Measurements from ENCODE around the gene PCYT2.

Gene PCYT2

DNA sequence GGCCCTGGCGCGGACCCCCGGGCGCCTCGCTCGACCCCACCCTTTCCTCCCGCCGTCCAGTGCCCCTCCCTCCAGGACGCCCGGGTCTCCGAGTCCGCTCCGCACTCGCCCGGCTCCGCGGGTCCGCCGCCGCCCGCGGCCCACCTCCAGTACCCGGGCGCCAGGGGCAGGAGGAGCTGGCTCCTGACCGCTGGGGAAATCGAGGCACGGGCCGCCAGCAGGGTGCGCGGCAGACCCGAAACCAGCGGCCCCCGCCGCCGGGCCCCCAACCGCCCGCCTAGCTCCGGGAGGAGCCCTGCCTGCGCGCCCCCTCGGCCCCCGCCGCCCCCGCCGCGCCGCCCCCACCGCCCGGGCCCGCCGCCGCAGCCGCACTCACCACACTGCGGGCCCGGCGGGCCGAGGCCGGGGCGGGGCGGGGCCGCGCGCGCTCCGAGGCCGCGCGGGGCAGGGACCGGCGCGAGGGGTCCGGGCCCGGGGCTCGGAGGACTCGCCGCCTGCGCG is 16.0 kb upstream of the PCYT2 start:
- Histone ChIP-seq H3K9me3 (no peaks in the 10 kb centered on the region), H3K27me3 (ENCODE audit: low read depth) (no peaks in the 10 kb centered on the region), H3K4me3 (peak overlapping the region; percentile 56), H3K36me3 (replicated peaks) (peaks cover 7% of the 10 kb centered on the region), H3K4me1 (peaks cover 11% of the 10 kb centered on the region; the same call in 1 of the 2 replicates)
- no peak for DNase-seq (ENCODE audit: low spot score in 2 of 2)
- in situ Hi-C loops (cut with MboI; ENCODE audit: low sequenced_read_pairs) = loop anchor here (5.0 kb wide), 1 partner anchor 95 kb away; the partner anchor contains the start of genes CENPX and LRRC45

GRCh38 chr17:81926451-81927151 is 15.4 kb upstream of the PCYT2 start:
- Histone ChIP-seq H3K4me3 (peak overlapping the region; percentile 56), H3K27me3 (ENCODE audit: low read depth) (no peaks in the 10 kb centered on the region), H3K4me1 (peaks cover 11% of the 10 kb centered on the region; the same call in 1 of the 2 replicates), H3K9me3 (no peaks in the 10 kb centered on the region), H3K36me3 (replicated peaks) (peaks cover 9% of the 10 kb centered on the region)
- in situ Hi-C loops (cut with MboI; ENCODE audit: low sequenced_read_pairs) = loop anchor here (5.0 kb wide), 1 partner anchor 96 kb away; the partner anchor contains the start of genes CENPX and LRRC45
- peak; percentile 49 to 76 for DNase-seq (ENCODE audit: low spot score in 2 of 2)

- Histone ChIP-seq H3K4me1 (peaks cover 11% of the 10 kb centered on the region; the same call in 1 of the 2 replicates), H3K36me3 (replicated peaks) (peaks cover 11% of the 10 kb centered on the region), H3K4me3 (peak overlapping the region; percentile 56), H3K27me3 (ENCODE audit: low read depth) (no peaks in the 10 kb centered on the region), H3K9me3 (no peaks in the 10 kb centered on the region)
- in situ Hi-C loops (cut with MboI; ENCODE audit: low sequenced_read_pairs) = loop anchor here (5.0 kb wide), 1 partner anchor 96 kb away; the partner anchor contains the start of genes CENPX and LRRC45
- DNase-seq (ENCODE audit: low spot score in 2 of 2) = no peak
These were observed 14.8 kb upstream of the PCYT2 start for GRCh38 chr17:81925860-81926450.

GRCh38 chr17:81924557-81925532 is 13.6 kb upstream of the PCYT2 start:
- DNase-seq (ENCODE audit: low spot score in 2 of 2) = no peak
- no peak overlapping the region for H3K4me3 ChIP-seq
- peaks cover 13% of the 10 kb centered on the region for H3K36me3 ChIP-seq (replicated peaks)
- no peaks in the 10 kb centered on the region for H3K27me3 ChIP-seq (ENCODE audit: low read depth)
- H3K9me3 ChIP-seq = no peaks in the 10 kb centered on the region
- in situ Hi-C loops (cut with MboI; ENCODE audit: low sequenced_read_pairs) = loop anchor here (5.0 kb wide), 1 partner anchor 97 kb away; the partner anchor contains the start of genes CENPX and LRRC45
- H3K4me1 ChIP-seq = peaks cover 11% of the 10 kb centered on the region; the same call in 1 of the 2 replicates

GRCh38 chr17:81923302-81924260 is 12.4 kb upstream of the PCYT2 start:
- Histone ChIP-seq H3K4me1 (peaks cover 11% of the 10 kb centered on the region; the same call in 1 of the 2 replicates), H3K4me3 (peak overlapping the region; percentile 12)
- in situ Hi-C loops (cut with MboI; ENCODE audit: low sequenced_read_pairs) = no loop called here

GRCh38 chr17:81922566-81923301 is 11.5 kb upstream of the PCYT2 start:
- Histone ChIP-seq H3K4me1 (peaks cover 11% of the 10 kb centered on the region; the same call in 1 of the 2 replicates), H3K36me3 (replicated peaks) (peaks cover 18% of the 10 kb centered on the region), H3K4me3 (no peak overlapping the region), H3K27me3 (ENCODE audit: low read depth) (no peaks in the 10 kb centered on the region), H3K9me3 (no peaks in the 10 kb centered on the region)
- DNase-seq (ENCODE audit: low spot score in 2 of 2) = no peak
- in situ Hi-C loops (cut with MboI; ENCODE audit: low sequenced_read_pairs) = no loop called here

More at GRCh38 chr17:81923302-81924260, 12.4 kb upstream of the PCYT2 start:
- DNase-seq (ENCODE audit: low spot score in 2 of 2) = peak in 1 of 2 experiments; percentile 59
- H3K9me3 ChIP-seq = no peaks in the 10 kb centered on the region
- no peaks in the 10 kb centered on the region for H3K27me3 ChIP-seq (ENCODE audit: low read depth)
- peaks cover 18% of the 10 kb centered on the region for H3K36me3 ChIP-seq (replicated peaks)

- Histone ChIP-seq H3K27me3 (ENCODE audit: low read depth) (no peaks in the 10 kb centered on the region), H3K4me3 (no peak overlapping the region)
- in situ Hi-C loops (cut with MboI; ENCODE audit: low sequenced_read_pairs) = no loop called here
These were observed 10.9 kb upstream of the PCYT2 start for GRCh38 chr17:81921996-81922565.

GRCh38 chr17:81921537-81921862 is 10.3 kb upstream of the PCYT2 start:
- H3K4me3 ChIP-seq = no peak overlapping the region
- peaks cover 18% of the 10 kb centered on the region for H3K4me1 ChIP-seq
- no peak for DNase-seq (ENCODE audit: low spot score in 2 of 2)
- H3K9me3 ChIP-seq = no peaks in the 10 kb centered on the region
- in situ Hi-C loops (cut with MboI; ENCODE audit: low sequenced_read_pairs) = no loop called here
- H3K36me3 ChIP-seq (replicated peaks) = peaks cover 23% of the 10 kb centered on the region
- H3K27me3 ChIP-seq (ENCODE audit: low read depth) = no peaks in the 10 kb centered on the region

More at GRCh38 chr17:81921996-81922565, 10.9 kb upstream of the PCYT2 start:
- peaks cover 20% of the 10 kb centered on the region for H3K36me3 ChIP-seq (replicated peaks)
- no peaks in the 10 kb centered on the region for H3K9me3 ChIP-seq
- peaks cover 13% of the 10 kb centered on the region for H3K4me1 ChIP-seq
- DNase-seq (ENCODE audit: low spot score in 2 of 2) = no peak

DNA sequence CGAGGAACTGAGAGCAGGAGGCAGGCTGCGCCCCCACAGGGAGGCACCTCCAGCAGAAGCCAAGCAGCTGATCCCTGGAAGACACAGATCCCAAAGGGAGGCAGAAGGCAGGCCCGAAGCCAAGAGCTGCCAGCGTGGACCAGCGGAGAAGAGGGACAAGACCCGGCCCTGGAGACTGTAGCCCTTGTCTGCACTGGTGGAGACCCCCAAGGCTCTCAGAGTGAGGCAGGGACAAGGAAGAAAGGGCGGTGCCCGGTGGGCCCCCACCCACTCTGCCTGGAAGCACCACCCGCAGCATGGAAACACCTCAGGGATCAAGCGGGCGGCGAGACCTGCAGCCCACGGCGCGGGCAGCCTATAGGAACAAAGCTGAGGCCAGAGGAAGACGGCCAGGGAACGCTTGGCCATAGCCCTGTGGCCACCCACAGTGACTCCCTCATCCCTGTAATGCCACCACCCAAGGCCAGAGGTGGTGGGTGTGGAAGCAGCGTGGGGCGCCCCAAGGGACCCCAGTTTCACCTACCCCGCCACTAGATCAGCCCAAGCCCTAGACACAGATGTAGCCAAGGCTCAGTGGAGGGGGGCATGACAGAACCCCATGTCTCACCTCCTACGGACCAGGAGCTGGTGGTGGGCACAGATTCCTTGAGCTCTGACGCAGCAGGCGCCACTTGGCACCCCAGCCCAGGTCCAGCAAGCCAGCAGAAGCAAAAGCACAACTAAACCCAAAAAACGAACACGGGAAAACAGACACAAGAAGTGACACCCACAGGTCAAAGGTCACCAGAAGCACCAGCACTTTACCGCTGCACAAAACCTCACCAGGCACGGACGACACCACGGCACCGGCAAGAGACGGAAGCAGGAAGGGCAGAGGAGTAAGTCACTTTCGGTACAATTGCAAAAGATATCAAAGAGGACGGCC is 9.7 kb upstream of the PCYT2 start:
- Histone ChIP-seq H3K4me3 (no peak overlapping the region), H3K36me3 (replicated peaks) (peaks cover 27% of the 10 kb centered on the region), H3K4me1 (peaks cover 15% of the 10 kb centered on the region), H3K9me3 (no peaks in the 10 kb centered on the region), H3K27me3 (ENCODE audit: low read depth) (no peaks in the 10 kb centered on the region)
- no peak for DNase-seq (ENCODE audit: low spot score in 2 of 2)
- in situ Hi-C loops (cut with MboI; ENCODE audit: low sequenced_read_pairs) = no loop called here

DNA sequence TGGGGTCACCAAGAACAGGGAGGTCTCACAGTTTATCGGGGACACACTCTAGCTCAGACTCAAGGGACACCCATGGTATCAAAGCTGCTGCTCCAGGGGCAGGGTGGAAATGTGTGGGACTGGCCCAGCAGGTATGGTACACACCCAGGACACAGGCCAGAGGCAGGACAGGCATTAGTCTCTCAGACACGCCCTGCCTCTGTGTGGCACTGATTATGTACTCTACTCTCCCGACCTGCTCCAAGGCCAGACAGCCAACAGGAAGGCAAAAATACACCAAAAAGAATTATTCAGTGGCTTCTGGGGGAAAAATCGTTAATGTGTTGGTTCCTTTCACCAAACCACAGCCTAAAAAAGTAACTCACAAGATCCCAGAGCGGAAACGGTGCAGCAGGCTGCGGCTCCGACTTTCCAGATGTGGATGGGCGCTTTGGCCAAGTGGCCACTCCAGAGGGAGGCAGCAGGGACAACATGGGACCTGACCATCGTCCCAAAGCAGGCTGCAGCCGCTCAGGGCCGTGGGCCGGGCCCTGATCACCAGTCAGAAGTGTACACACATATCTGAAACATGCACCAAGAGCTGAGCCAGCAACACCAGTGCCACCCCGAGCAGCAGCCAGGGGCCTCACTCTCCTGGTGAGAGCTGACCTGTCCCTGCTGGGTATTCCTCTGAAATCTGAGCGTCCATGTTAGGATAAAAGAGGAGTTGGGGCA is 7.8 kb upstream of the PCYT2 start:
- Histone ChIP-seq H3K4me1 (peaks cover 14% of the 10 kb centered on the region), H3K9me3 (no peaks in the 10 kb centered on the region), H3K27me3 (ENCODE audit: low read depth) (no peaks in the 10 kb centered on the region), H3K4me3 (no peak overlapping the region), H3K36me3 (replicated peaks) (peaks cover 46% of the 10 kb centered on the region)
- no peak for DNase-seq (ENCODE audit: low spot score in 2 of 2)
- in situ Hi-C loops (cut with MboI; ENCODE audit: low sequenced_read_pairs) = no loop called here

Measured in HAP-1 (cell line).